Measurements from ENCODE around the gene TMTC4.
"Not testable (repeated sequence)": the region's sequence is repeated elsewhere in the genome, so short reads cannot be mapped to it uniquely, and the experiment has no call there.

The TMTC4 gene

GRCh38 chr13:100710176-100710575, 35.6 kb upstream of the TMTC4 start:
- TF ChIP-seq ARNTL (CRISPR knock-in tag; IDR thresholded peaks at IDR 0.05; ENCODE audit: borderline replicate concordance, low read depth) = no peak
- TF ChIP-seq ZC3H10 (CRISPR knock-in tag; IDR thresholded peaks at IDR 0.05) = no peak
- TF ChIP-seq ISL1 (CRISPR knock-in tag; IDR thresholded peaks at IDR 0.05) = no peak
- TF ChIP-seq ZNF8 (CRISPR knock-in tag; IDR thresholded peaks at IDR 0.05) = no peak
- no peak for TF ChIP-seq CREB5 (CRISPR knock-in tag; IDR thresholded peaks at IDR 0.05; ENCODE audit: low read depth)
- no peak for TF ChIP-seq BACH2 (CRISPR knock-in tag; IDR thresholded peaks at IDR 0.05; ENCODE audit: borderline replicate concordance)
- TF ChIP-seq SNAI2 (CRISPR knock-in tag; IDR thresholded peaks at IDR 0.05) = no peak
- TF ChIP-seq CSRNP3 (CRISPR knock-in tag; IDR thresholded peaks at IDR 0.05) = no peak
- no peak for TF ChIP-seq ZFP3 (CRISPR knock-in tag; IDR thresholded peaks at IDR 0.05)
- ATAC-seq = no peak

GRCh38 chr13:100707818-100708740, 33.5 kb upstream of the TMTC4 start:
- no peak for ATAC-seq
- TF ChIP-seq TOX (CRISPR knock-in tag; IDR thresholded peaks at IDR 0.05; ENCODE audit: borderline replicate concordance) (no peak), CSDC2 (CRISPR knock-in tag; IDR thresholded peaks at IDR 0.05) (no peak), ZFP3 (CRISPR knock-in tag; IDR thresholded peaks at IDR 0.05) (no peak), CSRNP3 (CRISPR knock-in tag; IDR thresholded peaks at IDR 0.05) (no peak), POU6F1 (CRISPR knock-in tag; IDR thresholded peaks at IDR 0.05; ENCODE audit: borderline replicate concordance, low read depth) (no peak), TSHZ2 (CRISPR knock-in tag; IDR thresholded peaks at IDR 0.05) (no peak)

GRCh38 chr13:100698331-100698730, 23.7 kb upstream of the TMTC4 start:
- ATAC-seq = not testable (repeated sequence)

- no peak for ATAC-seq
Observed at GRCh38 chr13:100695509-100695773, 20.8 kb upstream of the TMTC4 start.

More at GRCh38 chr13:100695509-100695773, 20.8 kb upstream of the TMTC4 start:
- TF ChIP-seq TCF4 (CRISPR knock-in tag; IDR thresholded peaks at IDR 0.05; ENCODE audit: borderline replicate concordance) (no peak), CREB5 (CRISPR knock-in tag; IDR thresholded peaks at IDR 0.05; ENCODE audit: low read depth) (no peak), ZFP30 (CRISPR knock-in tag; IDR thresholded peaks at IDR 0.05) (no peak), ZC3H10 (CRISPR knock-in tag; IDR thresholded peaks at IDR 0.05) (no peak), TOX (CRISPR knock-in tag; IDR thresholded peaks at IDR 0.05; ENCODE audit: borderline replicate concordance) (no peak), BACH2 (CRISPR knock-in tag; IDR thresholded peaks at IDR 0.05; ENCODE audit: borderline replicate concordance) (no peak), RARB (CRISPR knock-in tag; IDR thresholded peaks at IDR 0.05) (no peak), PPARA (CRISPR knock-in tag; IDR thresholded peaks at IDR 0.05; ENCODE audit: borderline replicate concordance) (no peak), CSRNP3 (CRISPR knock-in tag; IDR thresholded peaks at IDR 0.05) (no peak)
